Left renal cortex interstitium (tissue), 4 donors: ENCODE results near the gene SLC2A1. TPM values are rescaled to one million over a fixed set of nuclear protein-coding genes. Genes with fewer than 3 reads are reported as not detected.

Experiments
- DNase-seq, 4 donors: peaks; one replicate each; pipeline ENCODE4 v3.0.0-alpha.2; 2013; ENCODE audit warnings: low read depth in 4 of 4, low spot score in 2 of 4, missing footprints in 1 of 4
- polyA plus RNA-seq, 4 donors: library from polyadenylated mRNA; unstranded; fragments of 120-200 nt; gene quantifications; one replicate each; pipeline ENCODE4 v1.2.1, GENCODE V29; 2013; ENCODE audit not compliant: insufficient read length in 4 of 4

Gene SLC2A1
- 10 to 100 TPM; 37.3 to 41.2 (median 38.9) TPM for polyA plus RNA-seq

GRCh38 chr1:42958488-42959319 lies at the start of gene SLC2A1:
Gene SLC2A1 (minus strand): TSS chr1:42958868. CDS start chr1:42958651, 217 bp downstream.
- DNase-seq, result peak in 3 of 4 donors; percentile 79 to 88 (median 80)

DNA sequence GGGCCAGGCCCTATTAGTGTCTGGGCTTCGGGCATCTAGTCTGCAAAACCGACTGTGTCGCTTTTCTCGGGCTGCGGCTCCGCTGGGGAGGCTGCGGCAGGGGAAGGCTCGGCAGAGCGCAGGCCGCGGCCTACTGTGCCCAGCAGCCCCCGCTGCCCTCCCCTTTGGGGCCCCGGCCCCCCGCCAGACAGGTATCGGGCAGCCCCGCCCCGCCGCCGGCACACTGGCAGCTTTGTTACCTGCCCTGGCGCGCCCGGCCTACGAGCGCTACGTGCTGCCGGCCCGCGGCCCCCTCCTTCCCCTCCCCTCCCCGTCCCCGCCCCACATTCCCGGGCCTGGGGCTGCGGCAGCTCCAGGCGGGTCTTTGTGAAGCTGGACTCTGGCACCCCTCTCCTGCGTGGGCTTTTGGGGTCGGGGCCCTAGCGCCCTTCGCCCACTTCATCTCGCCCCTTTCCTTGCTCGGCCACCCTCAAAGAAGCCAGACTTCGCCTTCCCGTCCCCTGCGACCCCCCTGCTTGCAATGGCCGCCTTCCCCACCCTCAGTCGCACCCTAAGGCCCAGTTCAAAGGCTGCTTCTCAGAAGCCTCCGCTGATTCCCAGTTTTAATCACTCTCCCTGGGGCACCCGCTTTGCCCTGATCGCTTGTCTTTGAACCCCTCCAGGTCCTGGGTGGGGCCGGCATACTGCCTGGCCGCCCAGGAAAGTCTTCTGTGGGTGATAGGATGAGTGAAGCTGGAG lies 48.9 kb upstream of the SLC2A1 start:
- no peak for DNase-seq

DNA sequence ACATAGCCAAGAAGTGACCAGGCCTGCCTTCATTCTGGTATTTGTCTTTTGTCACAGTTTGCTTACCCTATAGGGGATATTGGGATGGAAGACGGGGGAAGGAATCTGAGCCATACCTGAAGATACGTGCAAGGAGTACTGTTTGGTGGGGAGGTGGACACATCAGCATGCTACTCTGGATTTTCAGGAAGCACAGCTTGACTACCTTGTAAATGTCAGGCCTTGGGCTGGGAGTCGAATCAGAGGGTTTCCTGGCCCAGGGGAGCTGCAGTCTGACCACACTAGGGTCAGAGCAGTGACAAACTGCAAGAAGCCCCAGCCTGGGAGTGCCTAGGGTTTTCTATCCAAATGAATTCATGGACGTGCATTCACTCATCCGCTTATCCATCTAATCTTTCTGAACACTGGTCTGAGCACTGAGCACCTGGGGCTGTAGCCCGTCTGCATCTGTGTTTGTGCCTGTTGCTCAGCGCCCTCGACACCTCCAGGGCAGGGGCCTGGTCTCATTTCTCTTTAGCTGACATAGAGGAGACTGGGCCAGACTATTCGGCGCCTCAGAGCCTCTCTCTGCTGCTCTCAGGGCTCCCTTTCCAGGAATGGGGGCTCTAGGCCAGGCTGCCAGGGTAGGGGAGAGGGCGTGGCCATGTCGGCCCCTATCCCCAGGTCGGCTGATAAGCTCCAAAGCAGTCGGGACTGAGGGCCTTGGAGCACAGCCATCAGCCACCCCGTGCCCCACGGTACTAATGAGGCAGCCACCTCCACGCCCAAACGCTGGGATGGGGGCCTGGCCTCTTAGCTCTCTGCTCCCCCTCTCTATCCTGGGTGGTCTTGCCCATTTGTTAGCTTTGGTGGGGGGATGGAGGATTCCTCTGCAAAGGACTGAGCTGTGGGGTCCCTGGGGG lies 47.0 kb upstream of the SLC2A1 start:
- no peak for DNase-seq

- no peak for DNase-seq
Measured at GRCh38 chr1:43004587-43005459, 46.2 kb upstream of the SLC2A1 start.

- no peak for DNase-seq
Measured at GRCh38 chr1:43002766-43003165, 44.1 kb upstream of the SLC2A1 start.

GRCh38 chr1:43002116-43002515 lies 43.4 kb upstream of the SLC2A1 start:
- DNase-seq, result no peak

DNA sequence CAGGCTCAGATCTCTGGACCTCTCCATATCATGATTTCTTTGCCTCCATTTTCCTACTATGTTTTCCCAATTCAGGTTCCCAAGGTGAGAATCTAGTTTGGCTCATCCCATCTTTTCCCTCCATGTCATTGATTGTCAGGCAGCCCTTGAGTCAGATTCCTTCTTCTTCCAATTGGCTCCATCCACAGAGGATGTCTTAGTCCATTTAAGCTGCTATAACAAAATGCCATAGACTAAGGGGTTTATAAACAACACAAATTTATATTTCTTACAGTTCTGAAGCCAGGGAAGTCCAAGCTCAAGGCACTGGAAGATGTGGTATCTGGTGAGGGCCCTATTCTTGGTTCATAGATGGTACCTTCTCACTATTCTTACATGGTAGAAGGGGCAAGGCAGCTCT lies 42.8 kb upstream of the SLC2A1 start:
- DNase-seq, result no peak

DNA sequence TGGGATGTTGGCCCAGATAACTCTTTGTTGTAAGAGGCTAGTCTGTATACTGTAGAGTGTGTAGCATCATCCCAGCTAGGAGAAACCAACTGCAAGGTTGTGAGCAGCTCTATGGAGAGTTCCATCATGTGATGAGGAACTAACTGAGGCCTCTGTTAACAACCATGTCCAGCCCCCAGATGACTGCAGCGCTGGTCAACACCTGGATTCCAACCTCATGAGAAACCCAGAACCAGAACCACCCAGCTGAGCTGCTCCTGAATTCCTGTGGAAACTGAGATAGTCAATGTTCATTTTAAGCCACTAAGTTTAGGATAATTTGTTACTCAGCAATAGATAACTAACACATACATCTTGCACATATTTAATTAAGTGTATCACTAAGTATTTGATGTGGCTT lies 41.6 kb upstream of the SLC2A1 start:
- DNase-seq, result no peak

DNA sequence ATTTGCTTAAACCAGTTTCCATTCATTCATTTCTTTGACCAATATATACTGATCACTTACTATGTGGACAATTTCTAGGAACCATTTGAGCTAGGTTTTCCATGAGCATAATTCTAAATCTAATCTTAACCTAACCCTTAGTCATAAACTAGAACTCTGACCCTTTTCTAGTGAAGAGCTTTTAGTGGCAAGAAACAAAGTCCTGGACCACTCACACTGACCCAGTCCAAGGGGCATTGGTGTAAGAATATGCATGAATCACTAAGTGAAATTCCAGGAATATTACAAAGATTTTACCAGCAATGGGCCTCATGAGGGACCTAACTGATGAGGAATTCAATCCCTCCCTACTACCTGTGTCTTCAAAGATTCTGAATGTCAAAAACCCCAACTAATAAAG lies 40.6 kb upstream of the SLC2A1 start:
- DNase-seq, result no peak

- DNase-seq, result no peak
Measured at GRCh38 chr1:42998386-42998785, 39.7 kb upstream of the SLC2A1 start.

DNA sequence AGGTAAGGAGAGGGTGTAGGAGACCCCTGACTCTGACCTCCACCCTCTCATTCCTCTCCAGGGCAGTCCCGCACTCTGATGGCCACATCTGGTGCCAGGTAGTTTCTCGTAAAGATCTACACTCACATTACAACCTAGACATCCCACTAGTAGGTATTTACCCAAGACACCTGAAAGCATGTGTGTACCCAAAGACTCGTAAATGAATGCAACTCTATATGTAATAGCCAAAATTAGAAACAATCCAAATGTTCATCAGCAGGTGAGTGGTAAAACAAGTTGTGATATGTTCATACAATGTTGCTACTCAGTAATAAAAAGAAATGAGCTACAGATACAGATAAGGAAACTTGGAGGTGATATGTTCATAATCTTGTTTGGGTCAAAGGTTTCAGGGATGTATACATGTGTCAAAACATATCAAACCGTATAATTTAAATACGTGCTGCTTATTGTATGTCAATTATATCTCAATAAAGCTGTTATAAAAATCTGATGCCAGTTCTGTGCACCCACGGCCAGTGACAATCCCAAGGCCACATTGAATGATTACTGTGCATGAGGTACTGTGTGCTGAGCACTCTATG lies 37.8 kb upstream of the SLC2A1 start:
- DNase-seq, result no peak

GRCh38 chr1:42993502-42994136 lies 35.0 kb upstream of the SLC2A1 start:
- DNase-seq, result no peak

DNA sequence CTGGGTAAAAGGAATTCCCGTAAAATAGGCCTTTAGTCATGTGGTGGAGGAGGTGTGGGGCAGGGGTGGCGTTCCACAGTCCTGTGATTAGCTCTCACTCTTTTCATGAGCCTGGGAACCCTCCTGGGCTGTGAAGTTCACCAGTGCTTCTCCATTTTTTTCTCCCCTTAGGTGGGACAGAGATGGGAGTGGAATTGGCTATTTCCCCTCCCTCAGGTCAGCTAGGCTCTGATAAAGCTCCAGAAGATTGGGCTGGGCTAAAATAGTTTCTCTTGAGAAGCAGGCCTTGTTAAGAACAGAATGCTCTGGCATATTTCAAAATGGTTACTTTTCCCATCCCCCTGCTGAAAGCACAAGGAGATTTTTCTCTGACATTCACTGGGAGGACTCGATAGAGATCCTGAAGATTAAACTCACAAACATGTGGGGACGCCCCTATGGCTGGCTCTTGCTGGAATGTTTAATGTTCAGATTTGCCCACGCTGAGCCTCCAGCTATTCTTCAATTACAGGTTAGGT lies 33.4 kb upstream of the SLC2A1 start:
- no peak for DNase-seq

GRCh38 chr1:42990757-42991346 lies 32.2 kb upstream of the SLC2A1 start:
- DNase-seq, result no peak

DNA sequence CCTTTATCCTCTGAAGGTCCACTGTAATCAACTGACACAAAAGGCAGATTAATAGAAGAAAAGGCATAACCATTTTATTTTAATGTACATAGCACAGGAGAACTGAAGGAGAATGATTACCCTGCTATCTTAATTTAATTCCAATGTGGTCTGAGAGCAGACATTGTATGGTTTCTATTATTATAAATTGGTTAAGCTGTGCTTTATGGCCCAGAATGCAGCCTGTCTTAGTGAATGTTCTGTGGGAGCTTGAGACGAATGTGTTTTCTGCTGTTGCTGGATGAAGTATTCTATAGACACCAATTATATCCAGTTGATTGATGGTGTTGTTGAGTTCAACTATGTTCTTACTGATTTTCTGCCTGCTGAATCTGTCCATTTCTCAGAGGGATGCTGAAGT lies 25.0 kb upstream of the SLC2A1 start:
- no peak for DNase-seq

GRCh38 chr1:42983253-42983652 lies 24.6 kb upstream of the SLC2A1 start:
- DNase-seq, result no peak

DNA sequence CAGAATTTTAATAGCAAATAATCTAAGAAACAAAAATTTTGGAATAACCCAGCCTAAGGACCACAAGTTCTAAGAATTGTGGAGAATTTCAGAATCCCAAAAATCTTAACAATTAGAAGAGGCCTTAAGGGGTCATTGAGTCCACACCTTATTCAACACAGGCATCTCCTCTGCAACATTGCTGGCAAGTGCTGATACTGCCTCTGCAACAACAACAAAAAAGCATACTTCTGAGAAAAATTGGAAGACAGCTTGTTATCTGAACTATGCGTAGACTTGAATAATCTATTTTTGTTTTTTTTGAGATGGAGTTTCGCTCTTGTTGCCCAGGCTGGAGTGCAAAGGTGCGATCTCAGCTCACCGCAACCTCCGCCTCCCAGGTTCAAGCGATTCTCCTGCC lies 24.0 kb upstream of the SLC2A1 start:
- no peak for DNase-seq

DNA sequence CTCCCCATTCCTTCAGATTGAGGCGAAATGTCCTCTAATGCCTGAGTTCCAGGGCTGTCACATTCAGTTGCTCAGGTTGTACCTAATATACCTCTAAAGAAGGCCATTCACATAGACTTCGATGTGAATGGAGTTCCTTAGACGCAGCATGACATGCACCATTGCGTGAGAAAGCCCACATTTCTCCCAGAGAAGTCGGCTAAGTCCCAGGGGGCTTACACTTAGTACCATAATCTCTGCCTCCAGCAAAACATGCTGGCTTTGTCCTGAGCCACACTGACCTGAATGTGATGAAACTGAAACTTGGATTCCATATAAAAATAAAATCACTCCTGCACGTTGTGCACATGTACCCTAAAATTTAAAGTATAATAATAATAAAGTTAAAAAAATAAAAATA lies 23.2 kb upstream of the SLC2A1 start:
- DNase-seq, result no peak
